ENCODE measurements around the gene SMG6. TPM values are rescaled to one million over a fixed set of nuclear protein-coding genes. Genes with fewer than 3 reads are reported as not detected.

The SMG6 gene
- total and polyA plus RNA-seq, 2 of the 13 experiments (the other 11 are each of a cell fraction or from before 2014, with no cell fraction given): 4.6 to 14.6 TPM

DNA sequence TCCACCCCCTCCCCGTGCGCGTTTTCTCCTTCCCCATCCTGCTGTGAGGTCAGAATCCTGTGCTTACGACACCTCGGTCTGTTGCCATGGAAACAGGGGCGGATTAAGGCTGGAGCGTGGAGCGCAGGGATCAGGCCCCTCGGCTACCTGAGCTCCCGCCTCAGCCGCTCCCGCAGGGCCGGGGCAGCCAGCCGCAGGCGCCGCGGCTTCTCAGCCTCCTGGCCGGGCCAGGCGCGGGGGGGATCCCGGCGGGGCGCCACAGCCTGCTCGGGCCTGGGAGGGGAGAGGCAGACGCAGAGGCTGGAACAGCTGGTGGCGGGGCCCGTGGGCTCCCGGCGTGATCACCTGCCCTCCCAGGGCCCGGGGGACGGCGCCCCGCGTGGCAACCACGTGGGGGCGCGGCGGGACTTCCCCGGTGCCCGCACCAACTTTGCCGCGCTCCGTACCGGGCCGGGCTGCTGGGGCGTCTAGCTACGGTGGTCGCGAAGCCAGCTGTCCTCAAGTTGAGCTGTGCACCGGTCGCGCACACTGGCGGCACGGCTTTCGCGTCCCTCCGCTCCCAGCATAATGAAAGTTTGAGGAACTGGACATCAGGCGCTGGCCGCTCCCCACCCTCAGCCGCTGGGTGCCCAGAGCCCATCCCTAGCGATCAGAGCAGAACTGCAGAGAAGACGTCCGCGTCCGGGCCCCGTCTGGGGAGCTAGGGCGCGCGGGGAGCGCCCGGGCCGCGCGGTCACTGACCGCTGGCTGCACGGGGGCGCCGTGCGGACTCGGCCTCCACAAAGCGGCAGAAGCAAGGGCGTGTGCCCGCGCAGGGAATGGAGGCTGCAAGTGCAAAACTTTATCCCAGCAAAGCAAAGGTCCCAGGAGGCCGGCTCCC lies 279.7 kb downstream of the SMG6 start (continued):
- TF ChIP-seq SCMH1 (CRISPR knock-in tag; IDR thresholded peaks at IDR 0.05; ENCODE audit: borderline replicate concordance) (no peak), ZNF33A (CRISPR knock-in tag; IDR thresholded peaks at IDR 0.05; ENCODE audit: borderline replicate concordance) (no peak), KMT2B (CRISPR knock-in tag; IDR thresholded peaks at IDR 0.05) (no peak), TSC22D2 (CRISPR knock-in tag; IDR thresholded peaks at IDR 0.05; ENCODE audit: borderline replicate concordance) (no peak), REL (CRISPR knock-in tag; conservative IDR thresholded peaks at IDR 0.05) (no peak), HNF4A (CRISPR knock-in tag; IDR thresholded peaks at IDR 0.05) (no peak), ZNF350 (CRISPR knock-in tag; IDR thresholded peaks at IDR 0.05; ENCODE audit: borderline replicate concordance, low read depth) (no peak), HIVEP1 (CRISPR knock-in tag; IDR thresholded peaks at IDR 0.05) (no peak), PCBP1 (IDR thresholded peaks at IDR 0.05; ENCODE audit: borderline replicate concordance, low read depth, low read length) (no peak), KDM2A (CRISPR knock-in tag; IDR thresholded peaks at IDR 0.05; ENCODE audit: borderline replicate concordance, low read depth) (0 out of 2 replicates have a peak, but pooled peaks have one; percentile 39), SYNCRIP (IDR thresholded peaks at IDR 0.05; ENCODE audit: insufficient read depth, low read depth, low read length) (no peak), RFX3 (CRISPR knock-in tag; IDR thresholded peaks at IDR 0.05) (peak; percentile 28; the same call in 1 of the 2 replicates), NCOA2 (CRISPR knock-in tag; IDR thresholded peaks at IDR 0.05) (no peak), NCOR1 (IDR thresholded peaks at IDR 0.05; ENCODE audit: borderline replicate concordance, low read length) (no peak), BRD4 (CRISPR knock-in tag; IDR thresholded peaks at IDR 0.05) (no peak), HNRNPLL (IDR thresholded peaks at IDR 0.05; ENCODE audit: low read depth, low read length, poor library complexity, severe bottlenecking) (peak; percentile 49)
- TF ChIP-seq, protein P1, sequence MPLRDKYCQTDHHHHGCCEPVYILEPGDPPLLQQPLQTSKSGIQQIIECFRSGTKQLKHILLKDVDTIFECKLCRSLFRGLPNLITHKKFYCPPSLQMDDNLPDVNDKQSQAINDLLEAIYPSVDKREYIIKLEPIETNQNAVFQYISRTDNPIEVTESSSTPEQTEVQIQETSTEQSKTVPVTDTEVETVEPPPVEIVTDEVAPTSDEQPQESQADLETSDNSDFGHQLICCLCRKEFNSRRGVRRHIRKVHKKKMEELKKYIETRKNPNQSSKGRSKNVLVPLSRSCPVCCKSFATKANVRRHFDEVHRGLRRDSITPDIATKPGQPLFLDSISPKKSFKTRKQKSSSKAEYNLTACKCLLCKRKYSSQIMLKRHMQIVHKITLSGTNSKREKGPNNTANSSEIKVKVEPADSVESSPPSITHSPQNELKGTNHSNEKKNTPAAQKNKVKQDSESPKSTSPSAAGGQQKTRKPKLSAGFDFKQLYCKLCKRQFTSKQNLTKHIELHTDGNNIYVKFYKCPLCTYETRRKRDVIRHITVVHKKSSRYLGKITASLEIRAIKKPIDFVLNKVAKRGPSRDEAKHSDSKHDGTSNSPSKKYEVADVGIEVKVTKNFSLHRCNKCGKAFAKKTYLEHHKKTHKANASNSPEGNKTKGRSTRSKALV (CRISPR knock-in tag; IDR thresholded peaks at IDR 0.05): peak; percentile 100
- TF ChIP-seq, protein P2, sequence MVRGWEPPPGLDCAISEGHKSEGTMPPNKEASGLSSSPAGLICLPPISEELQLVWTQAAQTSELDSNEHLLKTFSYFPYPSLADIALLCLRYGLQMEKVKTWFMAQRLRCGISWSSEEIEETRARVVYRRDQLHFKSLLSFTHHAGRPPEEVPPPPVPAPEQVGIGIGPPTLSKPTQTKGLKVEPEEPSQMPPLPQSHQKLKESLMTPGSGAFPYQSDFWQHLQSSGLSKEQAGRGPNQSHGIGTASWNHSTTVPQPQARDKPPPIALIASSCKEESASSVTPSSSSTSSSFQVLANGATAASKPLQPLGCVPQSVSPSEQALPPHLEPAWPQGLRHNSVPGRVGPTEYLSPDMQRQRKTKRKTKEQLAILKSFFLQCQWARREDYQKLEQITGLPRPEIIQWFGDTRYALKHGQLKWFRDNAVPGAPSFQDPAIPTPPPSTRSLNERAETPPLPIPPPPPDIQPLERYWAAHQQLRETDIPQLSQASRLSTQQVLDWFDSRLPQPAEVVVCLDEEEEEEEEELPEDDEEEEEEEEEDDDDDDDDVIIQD (CRISPR knock-in tag; IDR thresholded peaks at IDR 0.05; ENCODE audit: low read depth): no peak

Data from HepG2 (cell line).